SU-DHL-6 (cell line): ENCODE measurements around the gene RNASE8.

ENCODE experiments used
- H2AFZ ChIP-seq: fragments of 200-600 bp; sonication (generic); 2 replicates; pipeline ENCODE4 v1.6.1; 2014; ENCODE audit warnings: low read depth, mild to moderate bottlenecking, moderate library complexity, mixed read lengths, antibody characterized with exemption, low read length; ENCODE audit not compliant: severe bottlenecking
- H3F3A ChIP-seq: fragments of 200-600 bp; shearing (Covaris generic); 2 replicates; pipeline ENCODE4 v1.6.0; 2016; ENCODE audit warnings: antibody characterized with exemption, mild to moderate bottlenecking; ENCODE audit not compliant: insufficient read depth
- H3K27ac ChIP-seq: fragments of 200-600 bp; sonication (generic); 2 replicates; pipeline ENCODE4 v1.5.1; 2016; ENCODE audit warnings: low read depth, mild to moderate bottlenecking, low read length, moderate library complexity, mixed read lengths
- H3K27me3 ChIP-seq: fragments of 200-600 bp; sonication (generic), shearing (Covaris generic); 2 replicates; pipeline ENCODE4 v1.6.0; 2014; ENCODE audit warnings: mild to moderate bottlenecking, low read length
- H3K36me3 ChIP-seq: fragments of 200-600 bp; sonication (generic); 2 replicates; pipeline ENCODE4 v1.6.1; 2014; ENCODE audit warnings: mild to moderate bottlenecking, low read length, mixed read lengths
- H3K4me2 ChIP-seq: fragments of 300-600, 200-600 bp; shearing (Covaris generic), sonication (generic); 2 replicates; pipeline ENCODE4 v1.6.0; 2014; ENCODE audit warnings: low read length, low read depth, mild to moderate bottlenecking; ENCODE audit not compliant: poor library complexity, severe bottlenecking
- H3K4me3 ChIP-seq: fragments of 200-600 bp; sonication (generic); 2 replicates; pipeline ENCODE4 v1.5.1; 2014; ENCODE audit warnings: antibody characterized with exemption, low read length, mild to moderate bottlenecking, mixed read lengths; ENCODE audit not compliant: insufficient read depth, poor library complexity, severe bottlenecking
- H3K79me2 ChIP-seq: fragments of 200-600 bp; sonication (generic); 2 replicates; pipeline ENCODE4 v1.6.1; 2014; ENCODE audit warnings: mild to moderate bottlenecking, low read length, moderate library complexity; ENCODE audit not compliant: insufficient read depth
- H3K9ac ChIP-seq: fragments of 200-600 bp; sonication (generic); 2 replicates; pipeline ENCODE4 v1.7.0; 2014; ENCODE audit warnings: mild to moderate bottlenecking, low read length
- H3K9me2 ChIP-seq: fragments of 200-600 bp; sonication (generic); replicated peaks from 2 replicates; pipeline ENCODE4 v1.6.1; 2014; ENCODE audit warnings: low read length; ENCODE audit not compliant: insufficient read depth
- H3K9me3 ChIP-seq: fragments of 200-600 bp; sonication (generic); 2 replicates; pipeline ENCODE4 v1.6.1; 2014; ENCODE audit warnings: low read length, mixed read lengths; ENCODE audit not compliant: insufficient read depth
- H4K20me1 ChIP-seq: fragments of 200-600 bp; sonication (generic); 2 replicates; pipeline ENCODE4 v1.6.1; 2014; ENCODE audit warnings: low read depth, mild to moderate bottlenecking, antibody characterized with exemption, low read length, moderate library complexity, mixed read lengths
- EZH2phosphoT487 ChIP-seq: fragments of 200-600 bp; sonication (generic), shearing (Covaris generic); conservative IDR thresholded peaks from 2 replicates; pipeline ENCODE4 v1.6.1; 2018; ENCODE audit warnings: mild to moderate bottlenecking, antibody characterized with exemption, low read length, moderate library complexity, mixed read lengths
- TF ChIP-seq, protein P1 (sequence below): fragments of 200-600 bp; sonication (generic); IDR thresholded peaks from one replicate; pipeline ENCODE4 v1.5.1; 2017; ENCODE audit warnings: antibody characterized with exemption, mild to moderate bottlenecking, low read length, moderate library complexity; ENCODE audit not compliant: insufficient read depth, poor library complexity, severe bottlenecking

RNASE8 gene

DNA sequence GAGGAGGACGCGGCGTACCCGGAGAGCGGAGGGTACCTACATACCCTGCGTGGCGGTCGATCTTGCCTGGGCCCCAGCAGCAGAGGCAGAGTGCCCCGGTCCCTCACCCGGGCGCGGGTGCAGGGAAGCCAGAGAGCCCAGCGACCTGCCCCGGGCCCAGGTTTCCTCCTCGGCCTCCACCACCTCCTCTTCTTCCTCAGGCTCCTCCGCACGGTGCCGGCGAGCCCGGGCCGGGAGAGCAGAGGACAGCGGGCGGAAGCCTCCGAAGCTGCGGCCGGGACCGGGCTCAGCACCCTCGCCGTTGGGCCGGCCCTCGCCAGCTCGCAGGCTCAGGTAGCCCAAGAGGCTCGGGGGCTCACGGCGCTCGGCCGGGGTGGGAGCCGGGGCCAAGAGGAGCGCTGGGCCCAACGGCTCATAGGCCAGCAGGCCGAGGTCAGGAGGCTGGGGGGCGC lies 34.2 kb downstream of the RNASE8 start:
- H4K20me1 ChIP-seq = no peaks in the 10 kb centered on the region
- H3K27ac ChIP-seq = no peak overlapping the region
- H3K27me3 ChIP-seq = no peaks in the 10 kb centered on the region
- H2AFZ ChIP-seq = no peak overlapping the region
- no peak overlapping the region for H3K4me3 ChIP-seq
- H3K4me2 ChIP-seq = no peak overlapping the region
- H3F3A ChIP-seq = no peaks in the 10 kb centered on the region
- no peak overlapping the region for H3K9ac ChIP-seq
- H3K79me2 ChIP-seq = no peaks in the 10 kb centered on the region
- no peaks in the 10 kb centered on the region for H3K9me2 ChIP-seq
- H3K9me3 ChIP-seq = no peaks in the 10 kb centered on the region
- no peak for TF ChIP-seq EZH2phosphoT487
- TF ChIP-seq, protein P1, sequence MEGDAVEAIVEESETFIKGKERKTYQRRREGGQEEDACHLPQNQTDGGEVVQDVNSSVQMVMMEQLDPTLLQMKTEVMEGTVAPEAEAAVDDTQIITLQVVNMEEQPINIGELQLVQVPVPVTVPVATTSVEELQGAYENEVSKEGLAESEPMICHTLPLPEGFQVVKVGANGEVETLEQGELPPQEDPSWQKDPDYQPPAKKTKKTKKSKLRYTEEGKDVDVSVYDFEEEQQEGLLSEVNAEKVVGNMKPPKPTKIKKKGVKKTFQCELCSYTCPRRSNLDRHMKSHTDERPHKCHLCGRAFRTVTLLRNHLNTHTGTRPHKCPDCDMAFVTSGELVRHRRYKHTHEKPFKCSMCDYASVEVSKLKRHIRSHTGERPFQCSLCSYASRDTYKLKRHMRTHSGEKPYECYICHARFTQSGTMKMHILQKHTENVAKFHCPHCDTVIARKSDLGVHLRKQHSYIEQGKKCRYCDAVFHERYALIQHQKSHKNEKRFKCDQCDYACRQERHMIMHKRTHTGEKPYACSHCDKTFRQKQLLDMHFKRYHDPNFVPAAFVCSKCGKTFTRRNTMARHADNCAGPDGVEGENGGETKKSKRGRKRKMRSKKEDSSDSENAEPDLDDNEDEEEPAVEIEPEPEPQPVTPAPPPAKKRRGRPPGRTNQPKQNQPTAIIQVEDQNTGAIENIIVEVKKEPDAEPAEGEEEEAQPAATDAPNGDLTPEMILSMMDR = no peak
- H3K36me3 ChIP-seq = no peaks in the 10 kb centered on the region

DNA sequence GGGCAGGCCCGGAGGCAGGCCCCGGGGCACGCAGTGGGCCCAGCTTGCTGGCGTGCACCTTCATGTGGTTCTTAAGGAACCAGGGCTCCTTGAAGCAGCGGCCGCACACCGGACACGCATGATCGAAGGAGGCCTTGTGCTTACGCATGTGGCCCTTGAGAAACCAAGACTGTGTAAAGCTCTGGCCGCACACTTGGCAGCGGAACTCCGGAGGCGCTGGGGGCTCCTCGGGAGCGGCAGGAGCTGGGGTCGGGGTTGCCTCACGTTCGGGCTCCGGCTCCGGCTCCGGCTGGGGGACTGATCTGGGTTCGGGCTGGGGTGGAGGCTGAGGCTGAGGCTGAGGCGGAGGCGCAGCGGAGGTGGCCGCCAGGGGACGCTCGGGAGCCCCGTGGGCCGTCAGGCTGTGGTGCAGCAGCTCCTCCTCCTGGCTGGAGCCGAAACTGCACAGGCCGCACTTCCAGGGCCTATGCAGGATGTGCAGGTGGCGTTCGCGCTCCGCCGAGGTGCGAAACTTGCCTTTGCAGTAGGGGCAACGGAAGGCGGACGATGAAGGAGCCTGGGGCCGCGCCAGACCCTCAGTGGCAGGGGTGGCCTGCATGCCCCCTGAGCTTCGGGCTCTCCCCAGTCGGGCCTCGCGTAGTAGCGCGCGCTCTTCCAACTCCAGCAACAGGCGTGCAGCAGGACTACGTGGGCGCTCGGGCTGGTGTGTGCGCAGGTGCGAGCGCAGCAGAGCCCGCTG lies 34.8 kb downstream of the RNASE8 start:
- Histone ChIP-seq H3K79me2 (no peaks in the 10 kb centered on the region), H3K9me2 (no peaks in the 10 kb centered on the region), H3F3A (no peaks in the 10 kb centered on the region), H3K36me3 (no peaks in the 10 kb centered on the region), H3K9ac (no peak overlapping the region), H4K20me1 (no peaks in the 10 kb centered on the region), H3K27ac (no peak overlapping the region), H3K27me3 (no peaks in the 10 kb centered on the region), H3K4me3 (no peak overlapping the region), H3K4me2 (no peak overlapping the region), H2AFZ (no peak overlapping the region), H3K9me3 (no peaks in the 10 kb centered on the region)
- no peak for TF ChIP-seq EZH2phosphoT487
- TF ChIP-seq, protein P1 = peak; percentile 99

DNA sequence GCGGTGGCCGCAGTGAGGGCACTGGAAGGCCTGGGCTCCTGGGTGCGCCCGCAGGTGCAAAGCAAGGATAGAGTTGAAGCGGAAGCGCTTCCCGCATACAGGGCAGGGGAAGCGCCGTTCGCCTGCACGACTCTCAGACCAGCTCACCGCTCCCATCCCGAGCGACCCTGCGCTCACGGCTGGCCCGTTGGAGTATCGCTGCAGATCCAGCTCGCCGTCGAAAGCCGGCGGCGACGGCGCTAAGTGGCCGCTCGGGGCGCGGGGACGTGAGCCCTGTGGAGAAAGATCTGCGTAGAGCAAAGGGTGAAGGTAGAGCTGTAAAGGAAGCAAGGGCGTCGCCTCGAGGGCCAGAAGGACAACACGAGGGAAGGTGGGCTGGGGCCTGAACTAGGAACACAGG lies 35.4 kb downstream of the RNASE8 start:
- Histone ChIP-seq H3K9me2 (no peaks in the 10 kb centered on the region), H3F3A (no peaks in the 10 kb centered on the region), H3K9me3 (no peaks in the 10 kb centered on the region), H3K79me2 (no peaks in the 10 kb centered on the region), H3K9ac (no peak overlapping the region), H2AFZ (no peak overlapping the region), H4K20me1 (no peaks in the 10 kb centered on the region), H3K27ac (no peak overlapping the region), H3K4me3 (no peak overlapping the region), H3K4me2 (no peak overlapping the region), H3K36me3 (no peaks in the 10 kb centered on the region), H3K27me3 (no peaks in the 10 kb centered on the region)
- no peak for TF ChIP-seq EZH2phosphoT487
- TF ChIP-seq, protein P1 = no peak
